ENCODE data around the gene EVI5L.

EVI5L gene

GRCh38 chr19:7866399-7867091 is 36.5 kb downstream of the EVI5L start:
- no peak for DNase-seq (ENCODE audit: low read depth, low spot score)
- H3K36me3 ChIP-seq (ENCODE audit: control insufficient read depth, insufficient read depth, low read length), result no peaks in the 10 kb centered on the region
- peaks cover 3% of the 10 kb centered on the region; the same call in 1 of the 2 replicates for H3K27me3 ChIP-seq (ENCODE audit: control insufficient read depth, insufficient read depth, low read length)
- no peaks in the 10 kb centered on the region for H3K9me3 ChIP-seq (ENCODE audit: control insufficient read depth, insufficient read depth, low read length)
- H3K4me1 ChIP-seq (ENCODE audit: control insufficient read depth, insufficient read depth, low read length), result peaks cover 3% of the 10 kb centered on the region; the same call in 1 of the 2 replicates
- H3K4me3 ChIP-seq (ENCODE audit: low read length), result no peak overlapping the region
- no CpG with 5 or more reads among the region's 12 CpGs for WGBS (ENCODE audit: insufficient coverage, insufficient read length)
- no peak overlapping the region for H3K27ac ChIP-seq (ENCODE audit: low read length)

GRCh38 chr19:7867092-7867844 is 37.2 kb downstream of the EVI5L start:
- no CpG with 5 or more reads among the region's 9 CpGs for WGBS (ENCODE audit: insufficient coverage, insufficient read length)
- Histone ChIP-seq H3K36me3 (ENCODE audit: control insufficient read depth, insufficient read depth, low read length) (no peaks in the 10 kb centered on the region), H3K27me3 (ENCODE audit: control insufficient read depth, insufficient read depth, low read length) (peaks cover 3% of the 10 kb centered on the region; the same call in 1 of the 2 replicates), H3K4me3 (ENCODE audit: low read length) (no peak overlapping the region), H3K4me1 (ENCODE audit: control insufficient read depth, insufficient read depth, low read length) (peaks cover 5% of the 10 kb centered on the region), H3K9me3 (ENCODE audit: control insufficient read depth, insufficient read depth, low read length) (no peaks in the 10 kb centered on the region), H3K27ac (ENCODE audit: low read length) (no peak overlapping the region)
- DNase-seq (ENCODE audit: low read depth, low spot score), result no peak

- peaks cover 3% of the 10 kb centered on the region; the same call in 1 of the 2 replicates for H3K27me3 ChIP-seq (ENCODE audit: control insufficient read depth, insufficient read depth, low read length)
- DNase-seq (ENCODE audit: low read depth, low spot score), result no peak
- H3K36me3 ChIP-seq (ENCODE audit: control insufficient read depth, insufficient read depth, low read length), result no peaks in the 10 kb centered on the region
- H3K4me3 ChIP-seq (ENCODE audit: low read length), result no peak overlapping the region
- no CpG with 5 or more reads among the region's 21 CpGs for WGBS (ENCODE audit: insufficient coverage, insufficient read length)
- peaks cover 8% of the 10 kb centered on the region for H3K4me1 ChIP-seq (ENCODE audit: control insufficient read depth, insufficient read depth, low read length)
- H3K27ac ChIP-seq (ENCODE audit: low read length), result no peak overlapping the region
- H3K9me3 ChIP-seq (ENCODE audit: control insufficient read depth, insufficient read depth, low read length), result no peaks in the 10 kb centered on the region
These were observed 38.3 kb downstream of the EVI5L start for GRCh38 chr19:7868326-7868670.

GRCh38 chr19:7868671-7869452 is 38.8 kb downstream of the EVI5L start:
- peak overlapping the region; percentile 50; the same call in 1 of the 2 replicates for H3K4me3 ChIP-seq (ENCODE audit: low read length)
- H3K36me3 ChIP-seq (ENCODE audit: control insufficient read depth, insufficient read depth, low read length), result no peaks in the 10 kb centered on the region
- no CpG with 5 or more reads among the region's 67 CpGs for WGBS (ENCODE audit: insufficient coverage, insufficient read length)
- H3K4me1 ChIP-seq (ENCODE audit: control insufficient read depth, insufficient read depth, low read length), result peaks cover 8% of the 10 kb centered on the region
- no peaks in the 10 kb centered on the region for H3K9me3 ChIP-seq (ENCODE audit: control insufficient read depth, insufficient read depth, low read length)
- no peak overlapping the region for H3K27ac ChIP-seq (ENCODE audit: low read length)
- peaks cover 3% of the 10 kb centered on the region; the same call in 1 of the 2 replicates for H3K27me3 ChIP-seq (ENCODE audit: control insufficient read depth, insufficient read depth, low read length)
- DNase-seq (ENCODE audit: low read depth, low spot score), result no peak

- H3K27me3 ChIP-seq (ENCODE audit: control insufficient read depth, insufficient read depth, low read length), result no peaks in the 10 kb centered on the region
- no peaks in the 10 kb centered on the region for H3K36me3 ChIP-seq (ENCODE audit: control insufficient read depth, insufficient read depth, low read length)
- no peaks in the 10 kb centered on the region for H3K9me3 ChIP-seq (ENCODE audit: control insufficient read depth, insufficient read depth, low read length)
- peaks cover 8% of the 10 kb centered on the region for H3K4me1 ChIP-seq (ENCODE audit: control insufficient read depth, insufficient read depth, low read length)
- no peak overlapping the region for H3K27ac ChIP-seq (ENCODE audit: low read length)
- no CpG with 5 or more reads among the region's 47 CpGs for WGBS (ENCODE audit: insufficient coverage, insufficient read length)
- peak overlapping the region; percentile 50; the same call in 1 of the 2 replicates for H3K4me3 ChIP-seq (ENCODE audit: low read length)
- no peak for DNase-seq (ENCODE audit: low read depth, low spot score)
These were observed 39.5 kb downstream of the EVI5L start for GRCh38 chr19:7869453-7869909.

GRCh38 chr19:7869910-7870511 is 40.0 kb downstream of the EVI5L start:
- no peak overlapping the region for H3K27ac ChIP-seq (ENCODE audit: low read length)
- no CpG with 5 or more reads among the region's 30 CpGs for WGBS (ENCODE audit: insufficient coverage, insufficient read length)

GRCh38 chr19:7870571-7871436 is 40.8 kb downstream of the EVI5L start:
- no peak for DNase-seq (ENCODE audit: low read depth, low spot score)
- no CpG with 5 or more reads among the region's 11 CpGs for WGBS (ENCODE audit: insufficient coverage, insufficient read length)
- H3K36me3 ChIP-seq (ENCODE audit: control insufficient read depth, insufficient read depth, low read length), result no peaks in the 10 kb centered on the region
- no peak overlapping the region for H3K27ac ChIP-seq (ENCODE audit: low read length)
- H3K9me3 ChIP-seq (ENCODE audit: control insufficient read depth, insufficient read depth, low read length), result no peaks in the 10 kb centered on the region
- H3K4me1 ChIP-seq (ENCODE audit: control insufficient read depth, insufficient read depth, low read length), result peaks cover 8% of the 10 kb centered on the region
- H3K4me3 ChIP-seq (ENCODE audit: low read length), result no peak overlapping the region
- H3K27me3 ChIP-seq (ENCODE audit: control insufficient read depth, insufficient read depth, low read length), result no peaks in the 10 kb centered on the region

More at GRCh38 chr19:7869910-7870511, 40.0 kb downstream of the EVI5L start:
- no peak for DNase-seq (ENCODE audit: low read depth, low spot score)
- no peaks in the 10 kb centered on the region for H3K27me3 ChIP-seq (ENCODE audit: control insufficient read depth, insufficient read depth, low read length)
- H3K9me3 ChIP-seq (ENCODE audit: control insufficient read depth, insufficient read depth, low read length), result no peaks in the 10 kb centered on the region
- no peaks in the 10 kb centered on the region for H3K36me3 ChIP-seq (ENCODE audit: control insufficient read depth, insufficient read depth, low read length)
- peak overlapping the region; percentile 18; the same call in 1 of the 2 replicates for H3K4me3 ChIP-seq (ENCODE audit: low read length)
- peaks cover 8% of the 10 kb centered on the region for H3K4me1 ChIP-seq (ENCODE audit: control insufficient read depth, insufficient read depth, low read length)

DNA sequence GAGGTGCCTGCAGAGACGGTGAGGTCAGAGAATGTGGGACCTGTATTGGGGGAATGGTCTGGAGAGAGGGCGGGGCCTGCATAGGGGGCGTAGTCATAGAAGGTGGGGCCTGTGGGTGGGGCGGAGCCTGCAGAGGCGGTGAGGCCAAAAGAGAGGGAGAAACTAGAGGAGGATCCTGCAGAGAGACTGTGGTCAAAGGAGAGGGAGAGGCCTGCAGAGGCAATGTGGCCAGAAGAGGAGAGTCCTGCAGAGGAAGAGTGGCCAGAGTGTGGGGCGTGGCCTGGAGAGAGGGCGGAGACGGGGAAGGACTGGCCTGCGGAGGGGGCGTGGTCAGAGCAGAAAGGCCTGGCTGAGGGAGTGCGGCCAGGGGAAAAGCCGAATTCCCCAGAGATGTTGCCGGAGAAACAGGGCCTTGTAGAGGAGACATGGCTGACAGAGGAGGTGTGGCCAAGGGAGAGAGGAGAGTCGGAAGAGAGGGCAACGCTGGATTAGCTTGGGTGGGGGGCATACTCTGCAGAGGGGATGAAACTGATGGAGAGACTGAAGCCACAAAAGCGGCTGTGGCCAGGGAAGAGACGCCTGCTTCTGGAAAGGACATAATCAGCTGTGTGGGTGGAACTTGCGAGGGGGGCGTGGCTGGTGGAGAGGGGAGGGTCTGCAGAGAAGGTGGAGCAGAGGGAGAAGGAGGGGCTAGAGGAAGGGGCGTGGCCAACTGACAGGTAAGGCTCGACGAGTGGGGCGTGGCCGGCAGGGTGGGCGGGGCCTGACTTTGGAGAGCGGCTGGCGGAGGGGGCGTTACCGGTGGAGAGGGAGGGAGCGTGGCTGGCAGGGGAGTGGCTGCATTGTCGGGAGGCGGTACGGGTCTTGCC is 41.7 kb downstream of the EVI5L start:
- Histone ChIP-seq H3K27me3 (ENCODE audit: control insufficient read depth, insufficient read depth, low read length) (no peaks in the 10 kb centered on the region), H3K4me1 (ENCODE audit: control insufficient read depth, insufficient read depth, low read length) (peaks cover 8% of the 10 kb centered on the region), H3K9me3 (ENCODE audit: control insufficient read depth, insufficient read depth, low read length) (no peaks in the 10 kb centered on the region), H3K4me3 (ENCODE audit: low read length) (no peak overlapping the region; the same call in 1 of the 2 replicates), H3K27ac (ENCODE audit: low read length) (no peak overlapping the region), H3K36me3 (ENCODE audit: control insufficient read depth, insufficient read depth, low read length) (no peaks in the 10 kb centered on the region)
- WGBS (ENCODE audit: insufficient coverage, insufficient read length), result no CpG with 5 or more reads among the region's 33 CpGs
- no peak for DNase-seq (ENCODE audit: low read depth, low spot score)

Measured in iPS DF 6.9 (cell line).